Esophagus muscularis mucosa (tissue), 4 donors: Measurements from ENCODE around the gene DAD1.

Experiments used
- CTCF ChIP-seq, 3 experiments: fragments of 200-600 bp in 2 of 3; fragments of 450-650 bp in 1 of 3; sonication (generic) in 2 of 3; IDR thresholded peaks; one replicate each; pipeline ENCODE4 v1.5.1; 2017 to 2019; ENCODE audit warnings: antibody characterized with exemption in 3 of 3, mild to moderate bottlenecking in 2 of 3, moderate library complexity in 1 of 3
- EP300 ChIP-seq: sonication (generic); formaldehyde crosslinking; IDR thresholded peaks from one replicate; pipeline ENCODE4 v1.6.1; 2017; ENCODE audit warnings: antibody characterized with exemption
- POLR2A ChIP-seq: fragments of 450-650 bp; IDR thresholded peaks from one replicate; pipeline ENCODE4 v1.6.1; 2017; ENCODE audit warnings: antibody characterized with exemption, moderate library complexity, mild to moderate bottlenecking, low read depth
- POLR2AphosphoS5 ChIP-seq, 2 donors: sonication (generic); formaldehyde crosslinking; IDR thresholded peaks; one replicate each; pipeline ENCODE4 v1.6.1; 2017; ENCODE audit warnings: antibody characterized with exemption in 2 of 2

GRCh38 chr14:22524784-22525161 is 64.3 kb downstream of the DAD1 start:
- no peak for TF ChIP-seq CTCF (IDR thresholded peaks at IDR 0.05)
- no peak for TF ChIP-seq POLR2A
- no peak for TF ChIP-seq POLR2AphosphoS5 (IDR thresholded peaks at IDR 0.05)
- no peak for TF ChIP-seq EP300
